EL (cell line): ENCODE results near the gene ABCB9.
"Not testable (repeated sequence)": the region's sequence is repeated elsewhere in the genome, so short reads cannot be mapped to it uniquely, and the experiment has no call there.

Experiments
- DNase-seq: peaks from one replicate; pipeline ENCODE4 v3.0.0-alpha.2; 2016

ABCB9 gene

GRCh38 chr12:122934722-122935121 is 31.5 kb downstream of the ABCB9 start:
- DNase-seq, result no peak

DNA sequence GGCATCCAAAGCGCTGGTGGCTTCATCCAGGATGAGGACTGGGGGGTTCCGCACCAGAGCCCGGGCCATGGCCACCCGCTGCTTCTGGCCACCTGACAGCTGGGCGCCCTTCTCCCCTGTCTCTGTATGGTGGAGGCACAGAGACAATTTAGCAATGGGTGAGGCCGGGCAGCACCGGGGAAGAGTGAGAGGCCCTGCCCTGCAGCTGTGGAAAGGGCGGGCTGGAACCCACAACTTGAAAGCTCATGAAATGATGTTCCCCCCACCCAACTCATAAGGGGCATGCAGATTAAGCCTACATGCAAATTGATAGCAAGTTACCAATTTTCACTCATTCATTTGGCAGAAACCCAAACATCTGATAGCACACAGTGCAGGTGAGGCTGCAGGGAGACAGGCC is 34.1 kb downstream of the ABCB9 start:
- DNase-seq, result no peak

GRCh38 chr12:122929812-122930211 is 36.5 kb downstream of the ABCB9 start:
- DNase-seq, result no peak

- no peak for DNase-seq
Measured at GRCh38 chr12:122929148-122929538, 37.1 kb downstream of the ABCB9 start.

DNA sequence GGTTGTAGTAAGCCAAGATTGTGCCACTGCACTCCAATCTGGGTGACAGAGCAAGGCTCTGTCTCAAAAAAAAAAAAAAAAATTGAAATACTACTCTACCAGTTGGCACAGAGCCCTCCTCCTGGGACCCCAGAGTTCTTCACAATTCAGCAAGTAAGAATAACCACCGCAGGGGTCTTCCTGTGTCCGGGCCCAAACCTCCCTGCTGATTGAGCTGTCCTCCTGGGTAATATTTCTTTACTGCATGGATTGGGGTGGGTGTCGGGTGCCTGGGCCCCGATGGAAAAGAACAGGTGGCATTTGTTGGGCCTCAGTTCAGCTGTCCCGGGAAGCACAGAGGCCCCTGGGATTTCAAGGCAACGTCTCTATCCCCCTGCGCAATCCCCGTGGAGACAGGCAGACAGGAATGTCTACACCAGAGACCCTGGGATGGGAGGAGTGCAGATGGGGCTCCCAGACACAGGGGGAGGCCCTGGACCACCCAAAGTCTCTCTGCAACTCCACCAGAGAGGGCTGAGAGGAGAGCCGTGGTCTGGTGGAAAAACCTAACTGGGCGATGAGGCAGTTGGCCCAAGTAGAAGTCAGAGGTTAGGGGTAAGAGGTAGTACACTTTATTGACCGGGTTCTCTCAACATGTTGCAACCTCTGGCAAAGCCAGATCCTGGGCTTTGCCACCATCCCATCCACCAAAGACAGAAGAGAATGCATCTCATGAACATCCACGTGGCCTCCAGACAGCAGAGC is 37.7 kb downstream of the ABCB9 start:
- no peak for DNase-seq

DNA sequence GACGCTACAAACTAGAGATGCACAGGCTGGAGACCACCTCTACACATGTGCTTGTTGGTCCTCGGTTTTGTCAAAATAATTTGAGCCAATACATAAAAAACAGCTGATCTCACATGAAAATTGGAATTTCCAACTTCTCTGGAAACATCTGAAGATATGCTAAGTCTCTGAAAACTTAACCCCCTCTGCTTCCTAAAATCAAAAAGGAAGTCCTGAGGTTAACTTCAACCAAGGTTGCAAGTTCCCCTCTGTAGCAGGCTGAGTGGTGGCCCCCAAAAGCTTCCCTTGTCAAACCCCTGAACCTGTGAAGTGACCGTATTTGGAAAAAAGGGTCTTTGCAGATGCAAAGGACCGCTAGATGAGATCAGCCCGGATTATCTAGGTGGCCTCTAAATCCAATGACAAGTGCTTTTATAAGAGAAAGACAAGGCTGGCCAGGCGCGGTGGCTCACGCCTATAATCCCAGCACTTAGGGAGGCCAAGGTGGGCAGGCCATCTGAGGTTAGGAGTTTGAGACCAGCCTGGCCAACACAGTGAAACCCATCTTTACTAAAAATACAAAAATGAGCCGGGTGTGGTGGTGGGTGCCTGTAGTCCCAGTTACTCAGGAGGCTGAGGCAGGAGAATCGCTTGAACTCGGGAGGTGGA is 38.4 kb downstream of the ABCB9 start:
- DNase-seq, result no peak

GRCh38 chr12:122921917-122922316 is 44.3 kb downstream of the ABCB9 start:
- DNase-seq, result no peak

- no peak for DNase-seq
Measured at GRCh38 chr12:122920687-122921086, 45.6 kb downstream of the ABCB9 start.

- no peak for DNase-seq
Measured at GRCh38 chr12:122918827-122919226, 47.4 kb downstream of the ABCB9 start.

DNA sequence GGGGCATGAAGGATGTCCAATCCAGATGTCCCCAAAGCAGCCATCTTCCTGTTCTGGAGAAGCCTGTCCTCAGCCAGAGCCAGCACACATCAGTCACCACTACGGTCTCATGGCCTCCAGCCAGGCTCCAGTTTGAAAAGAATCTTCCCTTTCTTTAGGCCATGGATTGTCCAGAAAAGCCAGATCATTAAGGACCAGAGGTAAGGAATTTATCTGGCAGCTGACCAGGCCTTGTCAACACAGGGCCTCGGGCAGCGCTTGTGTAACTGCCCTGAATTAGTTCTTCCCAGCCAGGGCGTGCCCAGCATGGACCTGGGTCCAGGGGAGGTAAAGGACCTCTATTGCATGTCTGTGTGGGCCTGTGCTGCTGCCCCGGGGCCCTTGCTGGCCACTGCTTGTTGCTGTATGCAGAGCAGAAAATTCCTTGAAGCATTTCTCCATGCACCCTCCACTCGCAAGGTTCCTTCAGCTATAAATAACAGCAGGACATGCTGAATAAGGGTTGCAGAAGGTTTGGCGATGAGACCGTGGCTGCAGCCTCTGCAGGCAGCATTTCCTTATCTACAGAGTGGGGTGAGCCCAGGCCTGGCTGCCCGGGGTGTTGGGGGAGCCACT is 48.6 kb downstream of the ABCB9 start:
- DNase-seq, result peak; percentile 84

- DNase-seq, result no peak
Measured at GRCh38 chr12:122909442-122910288, 56.6 kb downstream of the ABCB9 start.

DNA sequence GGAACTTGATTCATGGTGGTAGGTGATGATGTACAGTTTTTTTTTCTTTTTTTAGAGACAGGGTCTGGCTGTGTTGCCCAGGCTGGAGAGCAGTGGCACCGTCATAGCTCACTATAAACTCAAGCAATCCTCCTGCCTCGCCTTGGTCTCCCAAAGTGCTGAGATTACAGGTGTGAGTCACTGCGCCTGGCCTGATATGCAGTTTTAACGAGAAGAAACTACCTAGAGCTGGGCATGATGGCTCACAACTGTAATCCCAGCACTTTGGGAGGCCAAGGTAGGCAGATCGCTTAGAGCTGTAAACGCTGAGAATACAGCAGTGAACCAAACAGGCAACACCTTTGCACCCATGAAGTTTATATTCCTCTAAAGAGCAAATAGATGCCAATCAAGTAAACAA is 57.3 kb downstream of the ABCB9 start:
- no peak for DNase-seq

- not testable (repeated sequence) for DNase-seq
Measured at GRCh38 chr12:122905258-122905657, 61.0 kb downstream of the ABCB9 start.

DNA sequence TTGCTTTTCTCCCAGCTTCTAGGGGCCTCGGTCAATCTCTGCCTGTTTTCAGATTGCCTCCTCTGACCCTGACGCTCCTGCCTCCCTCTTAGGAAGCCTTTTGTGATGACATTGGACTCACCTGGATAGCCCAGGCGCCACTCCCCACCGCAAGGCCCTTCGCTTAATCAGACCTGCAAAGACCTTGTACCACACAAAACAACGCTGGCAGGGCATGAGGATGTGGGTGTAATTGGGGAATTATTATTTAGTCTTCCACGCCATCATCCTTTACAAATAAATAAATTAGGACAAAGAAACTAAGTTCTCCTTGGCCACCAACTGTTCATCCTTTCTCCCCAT is 62.6 kb downstream of the ABCB9 start:
- DNase-seq, result no peak

DNA sequence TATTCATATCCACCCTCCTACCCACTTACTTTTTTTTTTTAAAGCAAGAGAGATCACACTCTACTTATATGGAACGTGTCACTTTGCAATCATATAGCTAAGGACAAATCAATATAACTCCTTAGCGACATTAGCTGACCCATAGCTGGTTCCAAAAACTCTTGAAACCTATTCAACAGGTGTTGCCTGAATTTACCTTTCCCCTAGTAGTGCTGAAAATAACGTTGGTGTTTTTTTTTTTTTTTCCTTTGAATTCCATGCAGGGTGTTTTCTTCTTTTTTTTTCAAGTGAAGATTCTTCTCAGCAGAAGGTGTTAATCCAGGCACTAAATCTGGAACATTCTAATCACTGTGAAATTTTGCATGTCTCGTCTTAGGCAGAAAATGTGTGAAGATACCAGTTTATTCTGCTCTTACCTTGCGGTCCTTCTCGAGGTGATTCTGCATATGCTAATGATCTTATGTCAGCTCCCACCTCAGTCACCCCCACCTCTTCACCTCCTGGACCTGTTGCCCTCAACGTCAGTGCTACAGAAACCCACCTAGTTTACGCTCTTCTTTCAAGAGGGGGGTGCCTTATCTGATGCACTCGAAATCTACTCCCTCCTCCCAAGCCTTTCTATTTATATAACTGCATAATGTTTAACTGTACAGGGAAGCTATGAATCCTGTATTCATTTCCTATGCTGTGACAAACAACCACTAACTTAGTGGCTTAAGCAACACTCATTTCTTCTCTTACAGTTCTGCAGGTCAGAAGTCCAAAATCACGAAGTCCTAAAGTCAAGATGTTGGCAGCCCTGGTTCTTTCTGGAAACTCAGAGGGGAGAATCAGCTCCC is 63.2 kb downstream of the ABCB9 start:
- DNase-seq, result no peak

DNA sequence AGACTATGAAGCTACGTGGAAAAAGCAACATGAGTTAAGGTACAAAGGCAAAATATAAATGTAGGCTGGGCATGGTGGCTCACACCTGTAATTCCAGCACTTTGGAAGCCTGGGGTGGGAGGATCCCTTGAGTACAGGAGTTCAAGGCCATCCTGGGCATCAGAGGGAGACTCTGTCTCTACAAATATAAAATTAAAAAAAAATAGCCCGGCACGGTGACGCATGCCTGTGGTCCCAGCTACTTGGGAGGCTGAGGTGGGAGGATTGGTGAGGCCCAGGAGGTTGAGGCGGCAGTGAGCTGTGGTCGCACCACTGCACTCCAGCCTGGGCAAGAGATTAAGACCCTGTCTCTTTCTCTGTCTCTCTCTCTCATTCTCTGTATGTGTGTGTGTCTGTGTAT is 66.4 kb downstream of the ABCB9 start:
- DNase-seq, result no peak

GRCh38 chr12:122896662-122897061 is 69.6 kb downstream of the ABCB9 start:
- no peak for DNase-seq

- peak; percentile 84 for DNase-seq
Measured at GRCh38 chr12:122895704-122896636, 70.3 kb downstream of the ABCB9 start, which contains the start of gene VPS37B. VPS37B (minus strand) TSS chr12:122896124; CDS start chr12:122896062, 62 bp downstream.

GRCh38 chr12:122895320-122895703 is 71.0 kb downstream of the ABCB9 start:
- no peak for DNase-seq

DNA sequence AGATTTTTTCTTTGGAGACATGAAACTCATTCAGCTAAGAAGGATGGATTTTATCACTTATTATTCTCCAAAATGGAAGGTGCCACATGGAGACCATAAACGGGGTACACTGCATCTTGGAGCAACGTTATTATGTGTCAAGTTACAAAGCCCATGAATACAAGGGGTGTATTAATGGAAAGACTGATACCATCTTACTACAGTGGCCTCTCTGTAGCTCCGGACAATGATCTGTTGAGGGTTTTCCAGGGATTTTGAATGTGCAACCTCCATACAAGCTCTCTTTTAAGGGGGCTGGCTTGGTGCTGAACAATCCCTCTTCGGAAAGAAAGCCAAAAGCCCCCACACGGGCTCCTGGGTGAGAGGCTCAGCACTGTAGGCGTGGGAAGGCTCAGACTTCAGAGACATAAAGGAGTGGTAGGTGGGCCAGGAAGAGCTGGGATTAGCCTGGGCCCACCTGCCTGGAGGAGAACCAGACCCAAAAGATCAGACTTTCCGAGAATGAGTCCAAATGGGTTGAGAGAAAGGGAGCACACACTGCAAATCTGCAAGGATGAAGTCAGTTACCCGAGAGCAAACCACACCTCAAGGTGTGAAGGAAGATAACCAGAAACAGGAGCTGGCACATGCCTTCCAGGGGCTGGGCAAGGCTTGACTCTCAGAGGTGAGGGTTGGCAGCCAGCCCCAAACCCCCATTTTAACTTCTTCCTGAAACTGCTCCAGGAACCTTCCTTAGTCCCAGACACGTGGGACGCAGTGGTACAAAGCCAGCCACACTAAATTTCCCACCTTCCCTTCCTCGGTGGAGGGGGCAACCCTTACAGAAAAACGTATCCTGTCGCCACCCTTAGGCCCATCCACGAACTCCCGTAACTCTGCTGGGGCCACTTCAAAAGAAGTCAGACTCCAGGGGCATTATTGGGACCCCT is 71.8 kb downstream of the ABCB9 start:
- no peak for DNase-seq
